ENCODE measurements around the gene MUC21.
"Not testable (repeated sequence)": the region's sequence is repeated elsewhere in the genome, so short reads cannot be mapped to it uniquely, and the experiment has no call there.

The MUC21 gene

GRCh38 chr6:31010393-31011060 is 27.0 kb downstream of the MUC21 start, which contains the start of gene MUC22:
Gene MUC22 (plus strand): TSS chr6:31010474. CDS start chr6:31010707, 233 bp downstream.
- FAIRE-seq: no peak

- FAIRE-seq: no peak
Measured at GRCh38 chr6:31011153-31011552, 27.6 kb downstream of the MUC21 start.

GRCh38 chr6:31016659-31017299 is 33.3 kb downstream of the MUC21 start:
- no peak for FAIRE-seq

- not testable (repeated sequence) for FAIRE-seq
Measured at GRCh38 chr6:31017436-31017835, 33.9 kb downstream of the MUC21 start.

GRCh38 chr6:31020057-31020456 is 36.5 kb downstream of the MUC21 start:
- no peak for FAIRE-seq

GRCh38 chr6:31020631-31021255 is 37.2 kb downstream of the MUC21 start:
- not testable (repeated sequence) for FAIRE-seq

- not testable (repeated sequence) for FAIRE-seq
Measured at GRCh38 chr6:31021705-31022531, 38.4 kb downstream of the MUC21 start.

- no peak for FAIRE-seq
Measured at GRCh38 chr6:31025595-31025994, 42.1 kb downstream of the MUC21 start.

- no peak for FAIRE-seq
Measured at GRCh38 chr6:31031095-31031494, 47.6 kb downstream of the MUC21 start.

- FAIRE-seq: no peak
Measured at GRCh38 chr6:31033075-31033474, 49.6 kb downstream of the MUC21 start.

- no peak for FAIRE-seq
Measured at GRCh38 chr6:31035862-31036497, 52.5 kb downstream of the MUC21 start.

GRCh38 chr6:31037169-31037568 is 53.7 kb downstream of the MUC21 start:
- no peak for FAIRE-seq

GRCh38 chr6:31037682-31038081 is 54.2 kb downstream of the MUC21 start:
- FAIRE-seq: no peak

- FAIRE-seq: no peak
Measured at GRCh38 chr6:31038559-31038958, 55.0 kb downstream of the MUC21 start.

All from islet of Langerhans (tissue), 1 donor.